HG03442 (cell line): ENCODE results near the gene NAPSA.
"Not testable (repeated sequence)": the region's sequence is repeated elsewhere in the genome, so short reads cannot be mapped to it uniquely, and the experiment has no call there.

Experiments
- ATAC-seq: cut with Tn5 transposase; IDR thresholded peaks from one replicate; pipeline ENCODE4 v1.9.1; 2021; ENCODE audit warnings: mild to moderate bottlenecking, moderate library complexity; ENCODE audit not compliant: unreplicated experiment

Gene NAPSA

DNA sequence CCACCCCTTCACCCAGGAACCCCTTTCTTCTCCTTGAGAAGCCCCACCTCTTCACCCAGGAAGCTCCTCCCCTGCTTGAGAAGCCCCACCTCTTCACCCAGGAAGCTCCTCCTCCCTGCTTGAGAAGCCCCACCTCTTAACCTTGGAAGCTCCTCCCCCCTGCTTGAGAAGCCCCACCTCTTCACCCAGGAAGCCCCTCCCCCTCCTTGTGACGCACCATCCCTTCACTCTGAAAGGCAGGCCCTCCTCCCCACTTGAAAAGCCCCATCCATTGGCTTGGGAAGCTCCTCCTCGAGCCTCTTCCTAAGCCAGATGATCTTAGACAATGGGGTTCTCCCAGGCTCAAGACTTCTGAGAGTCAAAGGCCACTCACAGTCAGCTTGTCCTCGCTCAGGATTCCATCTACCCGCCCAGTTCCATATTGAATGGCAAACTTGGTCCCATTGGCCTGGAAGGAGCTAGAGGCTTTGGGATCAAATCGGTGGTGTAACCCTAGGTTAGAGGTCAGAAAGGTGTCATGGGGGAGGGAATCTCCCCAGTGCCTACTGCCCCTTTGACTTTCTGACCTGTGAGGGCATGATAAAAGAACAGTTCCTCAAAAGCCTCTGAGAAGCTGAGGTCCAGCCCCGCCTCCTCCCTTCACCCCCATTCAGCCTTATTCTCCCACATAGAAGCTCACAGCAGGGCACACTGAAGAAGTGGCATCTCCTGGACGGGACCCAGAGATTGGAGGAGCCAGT lies 4.0 kb downstream of the NAPSA start:
- no peak for ATAC-seq

- no peak for ATAC-seq
Observed at GRCh38 chr19:50359328-50359818, 6.1 kb downstream of the NAPSA start.

DNA sequence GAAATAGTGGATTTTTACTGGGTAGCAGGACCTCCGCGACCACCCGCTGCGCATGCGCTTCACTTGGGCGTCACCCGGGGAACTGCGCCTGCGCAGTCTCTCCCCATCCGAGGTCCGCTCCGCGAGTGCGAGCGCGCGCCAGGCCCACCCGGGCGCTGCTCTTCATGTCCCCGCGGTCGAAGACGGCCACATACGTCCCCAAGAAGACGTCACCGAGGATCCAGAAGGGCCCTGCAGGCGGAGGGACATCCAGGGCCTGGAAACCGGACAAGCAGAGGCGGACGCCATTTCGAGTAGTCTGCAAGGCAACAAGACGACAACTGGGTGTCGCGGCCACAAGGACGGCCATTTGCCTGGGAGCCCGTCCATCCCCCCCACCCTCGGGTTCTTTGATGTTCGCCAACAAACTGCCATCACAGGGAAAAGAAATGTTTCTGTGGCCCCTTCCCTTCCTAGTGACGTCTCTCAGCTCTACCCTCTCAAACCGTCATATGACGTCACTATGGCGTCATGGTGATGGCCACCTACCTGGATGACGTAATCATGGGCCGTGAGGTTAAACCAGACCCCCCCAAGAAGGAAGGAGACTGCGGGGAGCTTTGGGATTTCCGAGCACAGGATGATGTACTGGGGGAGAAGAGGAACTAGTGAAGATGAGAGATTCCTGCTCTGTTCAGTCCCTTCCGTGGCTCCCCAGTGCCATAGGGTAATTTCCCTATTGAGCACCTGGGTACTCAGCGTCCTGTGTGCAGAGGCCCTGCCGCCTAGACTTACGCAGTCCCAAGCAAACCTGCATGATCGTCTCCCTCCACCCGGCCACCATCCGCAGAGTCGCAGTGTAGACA lies 6.7 kb downstream of the NAPSA start:
- ATAC-seq = peak; percentile 42

- ATAC-seq = peak; percentile 52
Observed at GRCh38 chr19:50357178-50358100, 8.0 kb downstream of the NAPSA start.

- ATAC-seq = no peak
Observed at GRCh38 chr19:50356691-50357177, 8.7 kb downstream of the NAPSA start.

DNA sequence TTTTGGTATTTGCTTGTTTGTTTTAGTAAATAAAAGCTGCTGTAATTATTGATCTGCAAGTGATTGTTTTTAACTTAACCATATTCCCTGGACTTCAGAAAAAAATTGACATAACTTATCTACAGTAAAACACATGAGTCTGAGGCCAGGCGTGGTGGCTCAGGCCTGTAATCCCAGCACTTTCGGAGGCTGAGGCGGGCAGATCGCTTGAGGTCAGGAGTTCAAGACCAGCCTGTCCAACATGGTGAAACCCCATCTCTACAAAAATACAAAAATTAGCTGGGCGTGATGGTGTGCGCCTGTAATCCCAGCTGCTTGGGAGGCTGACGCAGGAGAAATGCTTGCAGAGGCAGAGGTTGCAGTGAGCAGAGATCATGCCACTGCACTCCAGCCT lies 12.0 kb downstream of the NAPSA start:
- ATAC-seq = not testable (repeated sequence)

DNA sequence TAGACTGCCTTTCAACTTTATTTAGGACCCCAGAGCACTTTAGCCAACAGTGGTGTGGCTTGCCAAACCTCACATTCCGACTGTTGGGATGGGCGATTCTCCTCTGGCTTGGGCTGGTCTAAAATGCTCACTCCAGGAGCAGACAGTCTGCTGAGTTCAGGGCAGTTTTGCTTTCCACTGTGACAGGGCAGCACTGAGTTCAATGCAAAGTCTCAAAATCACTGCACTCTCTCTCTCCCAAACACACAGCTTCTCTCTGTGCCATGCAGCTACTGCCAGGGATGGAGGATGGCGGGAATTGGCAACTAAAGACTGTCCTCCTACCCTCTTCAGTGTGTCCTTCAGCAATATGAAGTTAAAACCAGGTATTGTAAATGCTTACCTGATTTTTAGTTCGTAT lies 13.2 kb downstream of the NAPSA start:
- ATAC-seq = no peak

DNA sequence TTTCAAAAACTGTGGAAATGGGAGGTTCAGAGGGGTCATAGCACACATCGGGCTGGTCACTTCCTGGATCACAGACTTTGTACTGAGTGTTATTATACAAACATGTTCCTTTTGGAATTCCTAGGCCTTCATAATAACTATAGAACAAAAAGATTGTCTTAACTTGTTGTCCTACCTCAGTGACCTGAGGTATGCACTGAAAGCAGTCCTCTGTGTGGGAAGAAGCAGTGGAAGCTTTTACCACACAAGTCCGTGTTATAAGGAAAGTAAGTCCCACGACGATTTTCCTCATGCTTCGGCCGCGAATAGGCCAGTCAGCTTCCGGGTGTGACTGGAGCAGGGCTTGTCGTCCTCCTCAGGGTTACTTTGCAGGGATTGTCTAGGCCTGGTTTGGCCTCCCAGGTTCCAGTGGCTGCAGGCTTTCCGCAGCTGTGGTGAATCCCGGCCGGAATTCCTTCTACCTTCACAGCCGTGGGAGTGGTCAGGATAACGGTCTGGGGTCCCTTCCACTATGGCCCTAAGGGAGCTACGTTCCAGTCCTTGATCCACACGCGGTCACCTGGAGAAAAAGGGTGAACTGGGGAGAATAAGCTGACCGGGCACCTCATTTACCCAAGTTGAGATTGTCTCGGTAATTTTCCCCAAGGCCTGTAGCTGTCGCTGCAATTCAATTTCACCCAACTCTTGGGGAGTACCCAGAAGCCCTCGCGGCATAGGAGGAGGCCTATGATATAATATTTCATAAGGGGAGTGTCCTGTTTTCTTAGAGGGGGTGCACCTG lies 16.0 kb downstream of the NAPSA start:
- no peak for ATAC-seq

GRCh38 chr19:50347089-50347581 lies 18.3 kb downstream of the NAPSA start:
- ATAC-seq = not testable (repeated sequence)

- no peak for ATAC-seq
Observed at GRCh38 chr19:50344661-50345318, 20.6 kb downstream of the NAPSA start.

DNA sequence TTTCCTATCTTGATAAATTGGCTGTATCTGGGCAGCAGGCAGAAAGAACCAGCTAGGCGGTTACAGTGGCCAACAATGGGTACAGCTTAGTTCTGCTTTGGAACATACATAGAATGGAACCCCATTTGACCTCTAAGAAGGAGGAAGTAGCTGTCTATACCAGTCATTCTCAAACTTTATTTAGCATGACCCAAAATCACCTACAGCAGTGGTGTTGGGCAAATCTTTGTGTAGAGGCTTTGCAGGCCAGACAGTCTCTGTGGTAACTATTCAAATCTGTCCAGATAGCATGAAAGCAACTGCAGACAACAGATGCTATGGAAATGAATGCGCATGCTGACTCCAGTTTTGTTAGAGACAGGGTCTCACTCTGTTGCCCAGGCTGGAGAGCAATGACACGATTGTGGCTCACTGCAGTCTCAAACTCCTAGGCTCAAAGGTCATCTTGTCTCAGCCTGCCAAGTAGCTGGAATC lies 24.3 kb downstream of the NAPSA start:
- peak; percentile 52 for ATAC-seq

GRCh38 chr19:50340331-50340730 lies 25.1 kb downstream of the NAPSA start:
- no peak for ATAC-seq

DNA sequence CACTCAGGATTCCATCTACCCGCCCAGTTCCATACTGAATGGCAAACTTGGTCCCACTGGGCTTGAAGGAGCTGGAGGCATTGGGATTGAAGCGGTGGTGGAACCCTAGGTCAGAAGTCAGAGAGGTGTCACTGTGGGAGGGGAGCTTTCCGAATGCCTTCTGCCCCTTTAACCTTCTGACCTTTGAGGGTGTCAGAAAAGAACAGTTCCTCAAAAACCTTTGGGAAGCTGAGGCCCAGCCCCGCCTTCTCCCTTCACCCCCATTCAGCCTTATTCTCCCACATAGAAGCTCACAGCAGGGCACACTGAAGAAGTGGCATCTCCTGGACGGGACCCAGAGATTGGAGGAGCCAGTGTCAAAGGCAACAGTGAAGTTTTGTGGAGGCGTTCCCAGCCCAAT lies 28.4 kb downstream of the NAPSA start:
- not testable (repeated sequence) for ATAC-seq

GRCh38 chr19:50334741-50335421 lies 30.6 kb downstream of the NAPSA start:
- no peak for ATAC-seq

- ATAC-seq = peak; percentile 24
Observed at GRCh38 chr19:50333737-50334617, 31.5 kb downstream of the NAPSA start.

GRCh38 chr19:50333235-50333736 lies 32.2 kb downstream of the NAPSA start:
- ATAC-seq = peak; percentile 38
